HG03175 (cell line): ENCODE measurements around the gene EMD.
"Not testable (repeated sequence)": the region's sequence is repeated elsewhere in the genome, so short reads cannot be mapped to it uniquely, and the experiment has no call there.

Source experiments
- ATAC-seq: cut with Tn5 transposase; IDR thresholded peaks from one replicate; pipeline ENCODE4 v1.9.1; 2021; ENCODE audit warnings: mild to moderate bottlenecking, moderate library complexity; ENCODE audit not compliant: unreplicated experiment

The EMD gene

DNA sequence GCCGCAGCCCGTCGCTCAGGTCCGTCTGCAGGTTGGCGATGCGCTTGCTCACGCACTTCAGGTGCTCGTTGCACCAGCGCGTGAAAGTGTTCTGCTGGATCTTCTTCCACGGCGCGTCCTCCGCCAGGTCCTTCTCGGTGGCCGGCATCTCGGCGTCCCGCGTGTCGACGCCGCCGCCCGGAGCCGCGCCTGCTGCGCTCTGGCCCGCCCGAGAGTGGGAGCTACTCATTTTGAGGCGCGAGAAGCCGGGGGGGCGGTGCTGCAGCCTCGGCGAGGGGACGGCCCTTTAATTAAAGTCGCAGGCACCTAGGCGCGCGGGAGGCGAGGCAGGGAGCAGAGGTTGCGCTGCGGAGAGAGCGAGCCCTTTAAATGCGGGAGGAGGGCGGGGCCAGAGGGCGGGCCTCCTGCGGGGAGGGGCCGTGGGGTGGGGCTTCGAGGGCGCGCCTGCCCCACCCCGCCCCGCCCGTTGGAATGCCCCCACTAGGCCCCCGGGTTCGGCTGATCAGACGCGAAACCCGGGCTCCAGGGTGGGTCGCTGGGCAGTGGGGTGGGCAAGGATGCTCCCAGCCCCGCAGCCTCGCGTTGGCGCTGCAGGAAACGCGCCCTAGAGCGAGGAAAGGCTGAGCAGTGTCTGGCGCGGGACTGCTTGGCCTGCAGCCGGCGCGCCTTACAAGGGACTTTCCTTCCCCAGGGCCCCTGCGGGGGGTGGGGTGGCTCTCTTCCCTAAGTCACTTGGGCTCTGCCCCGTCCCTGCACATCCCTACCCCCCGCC, 7.9 kb upstream of the EMD start:
- ATAC-seq = peak; percentile 68

DNA sequence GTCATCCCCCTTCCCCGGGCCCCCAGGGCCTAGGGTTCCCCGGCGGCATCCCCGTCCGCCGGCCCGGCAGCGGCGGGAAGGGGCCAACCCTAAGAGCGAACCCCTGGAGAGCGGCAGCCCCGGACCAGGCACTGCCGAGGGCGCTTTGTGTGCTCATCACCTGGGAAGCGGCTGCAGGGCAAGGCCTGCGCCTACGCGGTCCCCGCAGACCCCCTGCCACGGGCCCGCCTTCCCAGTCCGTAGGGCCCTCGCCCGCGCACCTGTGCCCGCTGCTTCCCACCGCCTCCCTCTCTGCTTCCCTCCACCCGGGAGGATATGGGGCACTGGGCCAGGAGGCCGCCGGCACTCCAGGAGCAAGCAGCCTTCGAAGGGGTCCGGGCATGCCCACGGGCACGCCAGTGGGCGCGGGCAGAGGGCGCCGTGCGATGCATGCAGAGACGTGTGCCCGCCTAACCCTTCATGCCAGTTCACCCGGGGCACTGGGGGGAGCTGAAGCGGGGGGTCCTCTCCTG, 7.2 kb upstream of the EMD start:
- ATAC-seq = no peak

DNA sequence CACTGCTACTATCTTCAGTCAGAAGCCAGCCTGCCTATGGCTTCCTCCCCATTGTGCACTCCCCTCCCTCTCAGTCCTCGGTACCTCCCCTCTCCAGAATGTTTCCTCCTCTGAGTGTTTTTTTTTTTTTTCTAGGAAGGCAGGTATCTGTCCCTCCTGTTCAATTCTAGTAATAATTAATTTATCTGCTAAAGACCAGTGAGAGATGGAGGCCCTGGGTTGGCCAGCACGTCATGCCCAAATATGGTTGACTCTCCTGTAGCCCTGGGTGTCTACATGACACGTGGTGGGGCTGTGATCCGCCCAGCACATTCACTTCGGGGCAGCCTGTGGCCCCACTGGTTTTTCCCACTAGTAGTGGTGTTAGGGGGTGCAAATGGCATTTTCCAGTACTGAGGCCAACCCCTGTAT, 6.5 kb upstream of the EMD start:
- no peak for ATAC-seq

DNA sequence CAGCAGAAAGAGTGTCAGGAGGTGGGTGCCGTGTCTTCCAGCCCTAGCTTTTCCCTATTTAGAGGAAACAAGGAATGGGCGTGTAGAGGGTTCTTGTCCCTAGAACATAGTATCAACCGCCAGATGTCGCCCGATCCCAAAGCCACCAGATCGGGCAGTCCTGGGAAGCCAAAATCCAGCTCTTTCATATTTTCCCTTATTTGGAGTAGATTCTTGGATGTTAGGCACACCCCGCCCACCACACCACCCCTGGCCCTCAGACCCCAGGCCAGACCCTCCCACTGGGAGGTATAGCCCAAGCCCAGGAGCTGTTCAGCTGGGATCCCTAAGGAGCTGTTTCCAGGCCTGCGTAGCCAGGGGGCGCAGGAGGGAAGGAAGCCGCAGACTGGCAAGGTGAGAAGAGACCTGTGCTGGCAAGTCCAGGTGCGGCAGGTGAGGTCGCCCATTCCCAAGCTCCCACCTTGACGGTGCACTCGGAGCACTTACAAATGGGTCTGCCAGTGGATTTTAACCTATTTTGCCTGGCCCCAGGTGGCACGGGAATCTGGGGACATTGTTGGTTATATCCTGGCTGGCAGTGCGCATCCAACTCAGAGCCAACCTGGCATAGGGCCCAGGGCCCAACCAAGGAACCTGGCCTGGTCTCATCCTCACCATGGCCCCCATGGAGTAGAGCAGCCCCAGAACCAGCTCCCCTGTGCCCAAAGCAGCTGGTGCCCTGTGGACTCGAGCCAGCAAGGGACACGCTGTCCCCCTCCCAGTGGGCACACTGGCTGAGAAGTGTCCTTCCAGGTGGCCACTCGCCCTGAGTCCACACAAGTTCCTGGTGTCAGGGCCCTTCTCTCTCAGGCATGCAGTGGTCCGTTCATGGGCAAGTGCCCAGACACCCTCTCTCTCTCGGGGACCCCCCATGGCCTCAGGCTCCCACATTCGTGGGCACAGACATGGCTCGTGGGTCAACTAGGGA, 5.5 kb upstream of the EMD start:
- ATAC-seq = no peak

DNA sequence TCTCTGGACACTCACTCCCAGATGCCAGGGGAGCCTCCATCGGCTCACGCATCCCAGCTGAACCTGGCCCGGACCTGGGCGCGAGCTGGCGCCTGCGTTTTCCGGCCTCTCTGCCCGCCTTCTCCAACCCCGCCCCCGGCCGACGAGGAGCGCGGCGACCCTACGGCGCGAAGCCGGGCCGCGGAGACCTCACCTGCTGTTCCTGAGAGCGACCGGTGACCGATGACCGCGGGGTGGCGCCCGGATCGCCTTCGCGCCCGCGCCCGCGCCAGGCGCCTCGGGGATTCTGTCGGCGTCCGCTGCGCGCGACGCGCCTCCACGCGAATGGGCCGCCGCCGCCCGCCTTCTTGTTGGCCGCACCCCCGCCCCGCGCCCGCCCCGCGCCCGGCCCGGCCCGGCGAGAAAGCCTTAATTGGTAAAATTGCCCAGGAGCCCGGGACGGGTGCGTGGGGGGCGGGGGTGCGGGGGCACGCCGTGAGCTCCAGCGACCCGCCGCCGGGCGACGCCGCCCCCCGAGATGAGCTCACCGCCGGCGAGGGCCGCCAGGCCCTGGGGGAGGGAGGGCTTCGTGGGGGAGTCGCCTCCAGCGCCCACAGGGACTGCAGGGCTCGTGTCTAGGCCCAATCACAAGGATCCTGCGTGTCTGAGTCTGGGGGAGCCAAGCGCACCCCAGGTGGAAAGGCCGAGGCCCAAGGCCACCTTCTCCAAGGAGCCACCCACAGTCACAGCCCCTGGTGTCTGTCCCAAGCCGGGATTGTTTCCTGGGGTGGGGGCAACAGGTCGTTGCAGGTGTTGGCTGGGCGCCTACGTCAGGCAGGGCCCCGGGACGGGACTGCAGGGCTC, 4.6 kb upstream of the EMD start, which contains the start of gene FLNA:
TSS of gene FLNA (minus strand) at position 322 of the 843 bp plus-strand sequence. CDS start 3,389 bp downstream, outside the sequence.
- ATAC-seq = no peak

DNA sequence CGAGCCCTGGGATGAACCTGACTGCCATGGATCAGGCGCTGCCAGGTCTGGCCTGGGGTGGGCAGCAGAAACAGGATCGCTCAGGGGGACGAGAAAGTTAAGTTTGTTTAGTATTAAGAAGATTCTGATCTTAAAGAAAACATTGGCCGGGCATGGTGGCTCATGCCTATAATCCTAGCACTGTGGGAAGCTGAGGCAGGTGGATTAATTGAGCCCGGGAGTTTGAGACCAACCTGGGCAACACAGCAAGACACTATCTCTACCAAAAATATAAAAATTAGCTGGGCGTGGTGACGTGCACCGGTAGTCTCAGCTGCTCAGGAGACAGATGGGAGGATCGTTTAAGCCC, 4.0 kb upstream of the EMD start:
- ATAC-seq = no peak

DNA sequence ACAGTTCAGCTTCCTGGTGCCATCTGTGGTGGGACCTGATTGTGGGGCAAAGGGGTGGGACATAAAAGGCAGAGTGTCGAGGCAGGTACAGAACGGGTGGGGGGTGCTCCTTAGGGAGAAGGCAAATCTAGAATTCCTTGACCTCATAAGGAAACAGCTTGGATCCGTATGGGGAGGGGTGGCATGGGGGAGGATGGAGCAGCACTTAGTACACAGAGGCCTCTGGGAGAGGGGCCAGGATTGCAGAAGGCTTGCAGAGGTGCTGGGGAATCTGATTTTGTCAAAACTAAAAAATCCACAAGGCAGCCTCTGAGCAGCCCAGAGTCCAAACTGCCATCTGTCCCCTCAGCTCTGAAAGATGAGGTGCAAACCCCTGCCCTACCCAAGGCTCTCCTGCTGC, 2.3 kb upstream of the EMD start:
- no peak for ATAC-seq

DNA sequence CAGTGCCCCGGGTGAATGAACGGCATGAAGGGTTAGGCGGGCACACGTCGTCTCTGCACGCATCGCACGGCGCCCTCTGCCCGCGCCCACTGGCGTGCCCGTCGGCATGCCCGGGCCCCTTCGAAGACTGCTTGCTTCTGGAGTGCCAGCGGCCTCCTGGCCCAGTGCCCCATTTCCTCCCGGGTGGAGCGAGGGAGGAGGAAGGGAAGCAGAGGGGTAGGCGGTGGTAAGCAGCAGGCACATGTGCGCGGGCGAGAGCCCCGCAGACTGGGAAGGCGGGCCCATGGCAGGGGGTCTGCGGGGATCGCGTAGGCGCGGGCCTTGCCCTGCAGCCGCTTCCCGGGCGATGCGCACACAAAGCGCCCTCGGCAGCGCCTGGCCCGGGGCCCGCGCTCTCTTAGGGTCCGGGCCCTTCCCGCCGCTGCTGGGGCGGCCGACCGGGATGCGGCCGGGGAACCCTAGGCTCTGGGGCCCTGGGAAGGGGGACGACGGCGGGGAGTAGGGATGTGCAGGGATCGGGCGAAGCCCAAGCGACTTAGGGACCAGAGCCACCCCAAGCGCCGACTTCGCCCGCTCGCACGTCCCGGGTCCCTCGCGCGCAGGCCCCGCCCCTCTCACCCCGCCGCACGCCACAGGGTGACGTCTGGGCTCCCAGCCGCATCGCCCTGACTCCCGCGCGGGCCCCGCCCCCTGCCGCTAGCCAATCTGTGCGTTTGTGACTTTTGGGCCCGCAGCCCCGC, 866 bp upstream of the EMD start:
- peak; percentile 2 for ATAC-seq

DNA sequence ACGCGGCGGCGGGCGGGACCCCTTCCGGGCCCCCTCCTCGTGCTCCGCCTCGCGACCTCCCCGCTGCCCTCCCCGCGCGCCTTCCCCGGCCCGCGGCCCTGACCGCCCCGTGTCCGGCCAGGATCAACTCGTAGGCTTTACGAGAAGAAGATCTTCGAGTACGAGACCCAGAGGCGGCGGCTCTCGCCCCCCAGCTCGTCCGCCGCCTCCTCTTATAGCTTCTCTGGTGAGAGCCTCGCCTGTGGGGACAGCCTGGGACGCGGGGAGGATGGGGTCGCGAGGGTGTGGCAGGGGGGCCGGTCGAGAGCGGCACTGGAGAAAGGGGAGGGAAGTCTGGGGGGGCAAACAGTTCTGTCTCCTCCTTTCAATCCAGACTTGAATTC, 465 bp downstream of the EMD start:
- no peak for ATAC-seq

DNA sequence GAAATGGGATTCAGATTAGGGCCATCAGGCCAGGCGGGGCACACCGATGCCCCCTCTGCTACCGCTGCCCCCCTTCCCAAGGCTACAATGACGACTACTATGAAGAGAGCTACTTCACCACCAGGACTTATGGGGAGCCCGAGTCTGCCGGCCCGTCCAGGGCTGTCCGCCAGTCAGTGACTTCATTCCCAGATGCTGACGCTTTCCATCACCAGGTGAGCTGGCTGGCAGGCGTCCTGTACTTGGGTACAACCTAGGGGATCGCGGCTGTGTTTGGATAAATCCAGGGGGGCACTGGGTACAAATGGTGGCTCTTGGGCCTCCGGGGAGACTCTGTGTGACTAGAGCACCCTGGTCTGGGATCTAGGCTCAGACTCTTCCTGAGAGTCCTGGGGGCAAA, 1.1 kb downstream of the EMD start:
- no peak for ATAC-seq

DNA sequence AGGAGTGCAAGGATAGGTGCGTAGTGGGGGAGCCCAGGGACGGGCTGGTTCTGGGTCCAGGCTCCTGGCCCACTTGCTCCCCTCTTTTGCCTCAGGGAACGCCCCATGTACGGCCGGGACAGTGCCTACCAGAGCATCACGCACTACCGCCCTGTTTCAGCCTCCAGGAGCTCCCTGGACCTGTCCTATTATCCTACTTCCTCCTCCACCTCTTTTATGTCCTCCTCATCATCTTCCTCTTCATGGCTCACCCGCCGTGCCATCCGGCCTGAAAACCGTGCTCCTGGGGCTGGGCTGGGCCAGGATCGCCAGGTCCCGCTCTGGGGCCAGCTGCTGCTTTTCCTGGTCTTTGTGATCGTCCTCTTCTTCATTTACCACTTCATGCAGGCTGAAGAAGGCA, 1.7 kb downstream of the EMD start:
- no peak for ATAC-seq

DNA sequence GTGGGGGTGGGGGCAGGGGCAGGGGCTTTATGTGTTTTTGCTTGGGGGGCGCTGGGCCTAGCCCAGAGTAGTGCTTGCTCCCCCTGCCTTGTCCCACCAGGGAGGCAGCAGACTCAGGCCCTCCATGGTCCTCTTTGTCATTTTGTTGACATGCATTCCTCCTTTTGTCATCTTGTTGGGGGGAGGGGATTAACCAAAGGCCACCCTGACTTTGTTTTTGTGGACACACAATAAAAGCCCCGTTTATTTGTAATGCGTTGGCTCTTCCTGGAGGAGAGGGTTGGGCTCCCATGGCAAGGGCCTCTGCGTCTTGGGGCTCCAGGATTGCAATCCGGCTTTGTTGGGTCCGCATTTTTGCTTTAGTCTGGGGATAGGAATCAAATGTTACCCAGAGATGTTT, 2.2 kb downstream of the EMD start:
- no peak for ATAC-seq

DNA sequence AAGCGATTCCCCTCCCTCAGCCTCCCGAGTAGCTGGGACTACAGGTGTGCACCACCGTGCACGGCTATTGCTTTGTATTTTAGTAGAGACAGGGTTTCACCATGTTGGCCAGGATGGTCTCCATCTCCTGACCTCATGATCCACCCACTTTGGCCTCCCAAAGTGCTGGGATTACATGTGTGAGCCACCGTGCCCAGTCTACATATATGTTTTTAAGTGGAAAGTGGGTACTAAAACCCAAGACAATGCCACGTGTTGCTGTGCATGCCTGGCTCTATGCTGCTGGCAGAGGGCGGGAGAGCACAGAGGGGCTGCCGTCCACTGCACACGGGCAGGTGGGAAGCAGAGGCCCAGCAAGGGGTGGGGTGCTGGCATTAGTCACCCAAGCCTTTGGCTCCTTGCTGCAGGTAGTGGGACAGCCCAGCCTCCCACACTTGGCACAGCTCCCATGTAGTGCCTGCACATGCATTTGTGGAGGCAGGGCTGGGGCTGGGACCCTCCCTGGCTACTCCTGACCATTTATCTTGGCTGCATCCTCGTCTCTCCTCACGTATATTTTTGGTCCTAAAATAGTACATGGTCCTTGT, 3.5 kb downstream of the EMD start:
- ATAC-seq = no peak

DNA sequence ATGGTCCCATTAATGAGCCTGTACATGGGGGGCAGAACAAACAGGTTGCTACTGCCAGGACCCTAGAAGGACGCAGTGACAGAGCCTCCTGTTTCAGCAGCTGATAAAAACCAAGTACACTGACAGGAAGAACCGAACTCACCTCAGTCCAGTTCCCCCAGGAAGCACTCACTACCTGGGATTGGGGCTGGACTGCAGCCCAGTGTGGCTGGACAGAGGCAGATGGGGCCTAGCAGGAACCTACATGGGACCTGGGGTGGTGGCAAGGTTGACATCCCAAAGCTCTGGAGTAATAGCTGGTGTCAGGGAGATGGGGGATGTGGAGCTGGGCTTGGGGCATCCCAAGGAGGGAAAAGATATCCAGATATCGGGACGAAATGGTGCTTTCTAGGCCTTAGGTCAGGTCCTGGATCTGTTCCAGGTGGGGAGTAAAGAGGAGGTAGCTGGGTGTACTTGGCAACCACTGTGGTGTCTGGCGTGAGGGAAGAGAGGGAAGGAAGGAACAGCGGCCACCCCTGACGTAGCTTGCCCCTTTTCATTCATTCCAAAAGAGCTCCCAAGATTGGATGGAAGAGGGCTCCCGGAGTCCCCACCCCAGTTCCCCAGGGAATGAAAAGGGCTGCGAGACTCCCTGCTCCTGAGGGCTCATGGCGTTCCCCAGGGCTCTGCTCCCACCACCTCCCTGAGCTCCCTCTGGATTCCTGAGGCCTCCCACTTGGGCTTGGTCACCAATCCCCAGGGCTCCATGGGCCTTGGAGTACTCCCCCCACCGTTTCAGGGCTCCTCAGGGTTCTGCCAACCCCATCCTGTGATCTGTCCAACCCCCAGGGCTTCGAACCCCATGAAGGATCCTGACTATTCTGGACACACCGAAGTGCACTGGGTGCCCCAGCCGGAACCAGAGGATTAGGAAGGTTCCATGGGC, 4.5 kb downstream of the EMD start:
- ATAC-seq = no peak

DNA sequence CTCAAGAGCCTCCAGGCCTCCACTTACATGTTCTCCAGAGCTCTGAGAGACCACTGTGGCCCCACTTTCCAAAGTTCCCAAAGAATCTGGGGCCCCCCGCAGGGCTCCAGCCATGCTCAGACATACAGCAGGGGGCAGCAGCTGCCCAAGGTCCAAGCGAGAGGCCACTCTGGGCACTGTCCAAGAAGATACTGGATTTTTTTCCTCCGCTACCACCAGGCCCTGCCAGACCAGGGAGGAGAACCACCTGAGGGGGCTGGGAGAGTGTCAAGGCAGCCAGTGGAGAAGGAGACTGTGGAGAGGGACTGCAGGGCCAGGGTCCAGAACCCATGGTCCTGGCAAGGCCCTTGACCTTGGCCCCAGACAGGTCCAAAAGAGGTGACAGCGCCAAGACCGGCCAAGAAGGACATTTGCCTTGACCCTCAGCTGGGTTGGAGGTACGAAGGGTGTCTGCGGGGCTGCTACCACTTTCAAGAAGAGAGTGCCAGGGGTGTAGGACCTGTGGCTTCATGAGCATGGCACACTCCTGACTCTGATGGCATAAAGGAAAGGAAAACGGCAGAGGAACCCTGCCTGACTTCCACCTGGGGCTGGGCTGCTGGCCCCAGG, 5.3 kb downstream of the EMD start:
- no peak for ATAC-seq

DNA sequence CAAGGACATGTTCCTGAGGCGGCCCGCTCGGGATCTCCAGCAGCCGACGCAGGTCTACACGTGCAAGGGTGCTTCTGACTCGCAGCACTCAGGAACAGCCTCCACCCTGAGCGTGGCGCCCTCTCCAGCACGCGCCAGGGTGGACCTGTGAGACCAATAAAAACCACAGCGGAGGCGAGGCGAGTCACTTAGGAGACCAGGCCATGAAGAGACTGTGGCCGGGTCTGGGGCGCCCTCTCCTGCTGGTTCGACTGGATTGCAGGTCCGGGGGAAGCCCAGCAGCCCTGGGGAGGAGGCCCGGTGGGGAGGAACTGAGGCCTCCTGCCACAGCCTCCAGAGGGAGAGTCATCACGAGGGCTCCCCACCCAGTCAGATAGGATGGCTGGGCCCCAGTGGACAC, 9.0 kb downstream of the EMD start:
- peak; percentile 31 for ATAC-seq

DNA sequence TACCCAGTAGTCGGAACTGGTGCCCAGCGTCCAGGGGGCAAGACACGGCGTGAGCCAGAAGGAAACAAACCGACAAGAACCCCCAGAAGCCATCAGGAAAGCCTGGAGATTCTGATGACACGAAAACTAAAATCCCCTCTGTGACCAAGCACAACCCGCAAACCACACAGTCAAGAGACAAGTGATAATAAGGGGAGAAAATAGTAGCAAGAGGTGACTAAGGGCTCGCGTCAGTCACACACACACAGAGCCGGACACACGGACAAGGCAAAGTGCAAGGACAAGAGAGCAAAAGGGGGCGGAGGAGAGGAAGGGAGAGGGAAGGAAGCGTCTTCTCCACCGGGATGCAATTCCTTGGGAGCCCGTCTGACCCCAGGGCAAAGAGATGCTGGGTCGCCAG, 9.6 kb downstream of the EMD start:
- ATAC-seq = not testable (repeated sequence)
